K562 (cell line): ENCODE data around the gene NPC1L1. TPM values are rescaled to one million over a fixed set of nuclear protein-coding genes. Genes with fewer than 3 reads are reported as not detected.

Experiments
- ATAC-seq: fragments of 200-7000 bp; cut with Tn5 transposase; 3 replicates; pipeline ENCODE4 v1.9.1; 2020; ENCODE audit warnings: moderate library complexity
- BruUV-seq: library from RNA; stranded (reverse); fragments of 400-500 nt; replicated peaks from 2 replicates; lab custom pipeline; 2021; lab: Mats Ljungman, UMichigan
- CTCF ChIA-PET: fragments of 300-600 bp; formaldehyde crosslinking; extraction: SDS; loops from one replicate; lab custom pipeline; 2021; ENCODE audit warnings: low intra/inter-chr PET ratio; lab: Yijun Ruan, JAX
- POLR2A ChIA-PET: fragments of 300-600, 350-650 bp; sonication (Branson Sonifier 250); formaldehyde crosslinking; extraction: SDS; loops from one replicate; lab custom pipeline; 2021; ENCODE audit warnings: antibody characterized with exemption, inconsistent platforms; lab: Yijun Ruan, JAX
- DNase-seq, 4 experiments: peaks; one replicate each; pipeline versions ENCODE4 v3.0.0 to v3.0.0-alpha.2; 2011 to 2018; ENCODE audit warnings: low spot score in 3 of 4, mixed read lengths in 3 of 4; ENCODE audit errors: extremely low read depth in 1 of 4
- FAIRE-seq: peaks from 2 replicates; lab custom pipeline; 2011; peaks lifted over from hg19 to GRCh38; lab: Jason Lieb, UNC
- H2AFZ ChIP-seq: 2 replicates; pipeline ENCODE4 v1.6.0; 2011; ENCODE audit warnings: low read depth, low read length, control low read depth, inconsistent platforms
- H3K27ac ChIP-seq: fragments of 200-600 bp; 3 replicates; pipeline ENCODE4 v1.8.0; 2011; ENCODE audit warnings: low read depth, mild to moderate bottlenecking, control low read depth, inconsistent platforms, low read length, moderate library complexity, mixed read lengths; ENCODE audit errors: extremely low read depth
- H3K27me3 ChIP-seq, 2 experiments: fragments of 300-600 bp in 1 of 2; 2 replicates in 1 of 2; 3 replicates in 1 of 2; pipeline versions ENCODE4 v1.6.0 to v1.8.0; 2011; ENCODE audit warnings: inconsistent platforms in 2 of 2, low read length in 2 of 2, mild to moderate bottlenecking in 1 of 2, mixed read lengths in 1 of 2, moderate library complexity in 1 of 2; ENCODE audit not compliant: control insufficient read depth in 2 of 2, insufficient read depth in 2 of 2
- H3K36me3 ChIP-seq: fragments of 300-600 bp; 3 replicates; pipeline ENCODE4 v1.8.0; 2011; ENCODE audit warnings: mild to moderate bottlenecking, low read length, inconsistent platforms; ENCODE audit not compliant: control insufficient read depth, insufficient read depth
- H3K4me1 ChIP-seq, 2 experiments: fragments of 200-600 bp in 1 of 2; replicated peaks in 1 of 2; 2 replicates in 1 of 2; 3 replicates in 1 of 2; pipeline versions ENCODE4 v1.5.1 to v1.8.0; 2011; ENCODE audit warnings: inconsistent platforms in 2 of 2, low read length in 2 of 2, mild to moderate bottlenecking in 1 of 2, mixed read lengths in 1 of 2, moderate library complexity in 1 of 2; ENCODE audit not compliant: control insufficient read depth in 2 of 2, insufficient read depth in 2 of 2
- H3K4me2 ChIP-seq: 2 replicates; pipeline ENCODE4 v1.6.1; 2011; ENCODE audit warnings: low read length, control low read depth, inconsistent platforms, mixed read lengths; ENCODE audit not compliant: insufficient read depth
- H3K4me3 ChIP-seq: fragments of 200-600 bp; sonication (generic), shearing (Covaris generic); 2 replicates; pipeline ENCODE4 v1.5.1; 2016; ENCODE audit warnings: control low read depth, inconsistent platforms
- H3K79me2 ChIP-seq: fragments of 200-600 bp; 3 replicates; pipeline ENCODE4 v1.8.0; 2011; ENCODE audit warnings: low read length, inconsistent platforms; ENCODE audit not compliant: control insufficient read depth, insufficient read depth
- H3K9ac ChIP-seq, 2 experiments: 2 replicates each; pipeline versions ENCODE4 v1.6.0 to v1.6.1; 2011; ENCODE audit warnings: low read depth in 2 of 2, low read length in 2 of 2, control low read depth in 1 of 2, inconsistent platforms in 1 of 2, mild to moderate bottlenecking in 1 of 2, mixed read lengths in 1 of 2; ENCODE audit not compliant: insufficient read depth in 1 of 2
- H3K9me1 ChIP-seq: one replicate; pipeline ENCODE4 v1.6.0; 2011; ENCODE audit warnings: inconsistent platforms, mild to moderate bottlenecking, low read length, moderate library complexity; ENCODE audit not compliant: control insufficient read depth, insufficient read depth
- H3K9me3 ChIP-seq: replicated peaks from 2 replicates; pipeline ENCODE4 v1.5.1; 2011; ENCODE audit warnings: low read depth, low read length, inconsistent platforms; ENCODE audit not compliant: control insufficient read depth, insufficient read depth
- H4K20me1 ChIP-seq: replicated peaks from 2 replicates; pipeline ENCODE4 v1.6.1; 2011; ENCODE audit warnings: low read length, inconsistent platforms, mixed read lengths; ENCODE audit not compliant: control insufficient read depth, insufficient read depth
- CHD1 ChIP-seq: fragments of 200-600 bp; sonication (generic); IDR thresholded peaks from one replicate; pipeline ENCODE4 v1.6.1; 2012; ENCODE audit warnings: mild to moderate bottlenecking, moderate library complexity, low read length, inconsistent platforms
- HMG20A ChIP-seq: fragments of 450-650 bp; formaldehyde crosslinking; conservative IDR thresholded peaks from 2 replicates; pipeline ENCODE4 v1.4.0; 2020; ENCODE audit warnings: mild to moderate bottlenecking, mixed read lengths
- ZKSCAN8 ChIP-seq: fragments of 200-800 bp; sonication (Bioruptor generic); IDR thresholded peaks from 2 replicates; pipeline ENCODE4 v1.6.1; 2016; ENCODE audit warnings: missing genetic modification characterization, missing compliant biosample characterization
- ZNF24 ChIP-seq: fragments of 450-650 bp; IDR thresholded peaks from 2 replicates; pipeline ENCODE4 v1.6.1; 2016
- ZNF263 ChIP-seq: sonication (generic); formaldehyde crosslinking; IDR thresholded peaks from 2 replicates; pipeline ENCODE4 v1.8.0; 2022; ENCODE audit warnings: mild to moderate bottlenecking, missing genetic modification reagents, borderline replicate concordance
- ZNF282 ChIP-seq: sonication (generic); formaldehyde crosslinking; IDR thresholded peaks from 2 replicates; pipeline ENCODE4 v1.8.1; 2023; ENCODE audit warnings: missing genetic modification reagents
- WGBS: fragments of 100-300 bp; shearing (Covaris generic); methylation state at CpG from one replicate; pipeline ENCODE4 v1.1.6; 2016; ENCODE audit warnings: low coverage, mixed read lengths; ENCODE audit not compliant: insufficient coverage; ENCODE audit errors: missing lambda C conversion rate; 5-methylcytosine and 5-hydroxymethylcytosine counted together
- in situ Hi-C: fragments of 300-500 bp; cut with MboI; formaldehyde crosslinking; loops from 4 replicates; pipeline ENCODE4 v1.15.0; 2018; ENCODE audit warnings: inconsistent platforms, mixed read lengths
- intact Hi-C: fragments of 100-400 bp; cut with micrococcal nuclease; formaldehyde crosslinking; loops from 2 replicates; pipeline ENCODE4 v1.14.2; 2022
- polyA plus RNA-seq, 8 experiments: library from polyadenylated mRNA; depleted of rRNA in 4 of 8; stranded (reverse) in 5 of 8; unstranded in 3 of 8; fragments of >200 nt; fragmentation: Nextera tagmentation in 2 of 8; fragmentation: Illumina TruSeq in 1 of 8; extraction: Ambion mirVana in 2 of 8; extraction: Trizol in 1 of 8; gene quantifications; 2 replicates each; pipeline versions ENCODE4 v1.2.1 to v1.2.3, GENCODE V29; 2011 to 2014; ENCODE audit warnings: inconsistent platforms in 1 of 8, missing spikeins in 1 of 8
- total RNA-seq, 7 experiments: library from RNA; depleted of rRNA in 6 of 7; stranded (reverse); fragments of >200 nt in 6 of 7; fragmentation: Illumina TruSeq in 2 of 7; extraction: Trizol in 2 of 7; gene quantifications; 2 replicates each; pipeline versions ENCODE4 v1.2.1 to v1.2.3, GENCODE V29; 2011 to 2021; ENCODE audit warnings: low replicate concordance in 1 of 7
- TF ChIP-seq, protein P1 (sequence below), 2 experiments: fragments of 200-800 bp in 1 of 2; sonication (Bioruptor generic) in 1 of 2; sonication (generic) in 1 of 2; formaldehyde crosslinking in 1 of 2; IDR thresholded peaks in 1 of 2; conservative IDR thresholded peaks in 1 of 2; 2 replicates each; pipeline versions ENCODE4 v1.5.0 to v1.6.1; 2016 to 2020; ENCODE audit warnings: missing compliant biosample characterization in 1 of 2, missing genetic modification characterization in 1 of 2, missing genetic modification reagents in 1 of 2
- TF ChIP-seq, protein P2 (sequence below), 3 experiments: fragments of 200-800 bp in 1 of 3; fragments of 250-450 bp in 1 of 3; fragments of 450-650 bp in 1 of 3; sonication (Bioruptor Pico) in 1 of 3; sonication (Bioruptor generic) in 1 of 3; formaldehyde crosslinking in 1 of 3; IDR thresholded peaks; 2 replicates each; pipeline versions ENCODE4 v1.6.1 to v1.8.0; 2016 to 2022; ENCODE audit warnings: mild to moderate bottlenecking in 2 of 3, missing genetic modification characterization in 2 of 3, missing compliant biosample characterization in 1 of 3, moderate library complexity in 1 of 3

The NPC1L1 gene
- total and polyA plus RNA-seq, 9 of the 15 experiments (the other 6 are each of a cell fraction or from before 2014, with no cell fraction given) = 0.01 to 0.18 (median 0.07) TPM; not detected in 4

DNA sequence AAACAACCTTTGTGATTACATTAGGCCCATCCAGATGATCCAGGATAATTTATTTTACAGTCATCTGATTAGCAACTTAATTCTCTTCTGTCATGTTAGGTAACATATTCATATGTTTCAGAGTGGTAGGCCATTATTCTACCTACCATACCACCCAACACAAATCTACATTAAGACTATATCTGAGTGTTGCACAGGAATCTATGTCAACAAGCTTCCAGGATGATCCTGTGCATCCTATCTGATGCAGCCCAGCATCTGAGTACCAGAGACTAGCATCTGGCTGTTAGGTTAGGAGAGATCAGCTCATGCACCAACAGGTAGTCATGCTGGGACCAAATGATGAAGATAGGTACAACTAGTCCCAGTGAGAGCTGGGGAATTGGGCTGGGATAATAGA, 33.9 kb upstream of the NPC1L1 start (continued):
- TF ChIP-seq ZNF282 (CRISPR knock-in tag) (no peak), HMG20A (CRISPR knock-in tag) (no peak)

DNA sequence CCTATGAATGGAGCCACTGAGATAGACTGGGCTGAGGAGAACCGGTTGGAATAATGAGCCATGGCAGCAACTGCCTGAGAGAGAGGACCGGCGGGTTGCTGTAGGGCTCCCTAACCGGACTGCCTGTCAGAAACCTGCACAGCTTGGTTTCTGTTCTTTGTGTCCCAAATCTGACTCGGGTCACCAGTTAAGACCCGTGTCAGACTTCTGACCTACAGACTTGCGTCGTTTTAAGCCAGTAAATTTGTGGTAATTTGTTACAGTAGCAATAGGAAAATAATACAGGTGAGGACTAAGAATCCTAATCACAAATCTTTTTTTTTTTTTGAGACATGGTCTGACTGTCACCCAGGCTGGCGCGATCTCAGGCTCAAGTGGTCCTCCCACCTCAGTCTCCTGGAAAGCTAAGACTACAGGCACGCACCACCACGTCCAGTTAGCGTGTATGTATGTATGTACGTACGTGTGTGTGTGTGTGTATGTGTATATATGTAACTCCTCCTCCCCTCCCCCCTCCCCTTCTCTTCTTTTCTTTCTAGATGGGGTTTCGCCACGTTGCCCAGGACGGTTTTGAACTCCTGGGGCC, 33.2 kb upstream of the NPC1L1 start:
- no peaks in the 10 kb centered on the region for H3K27me3 ChIP-seq
- ATAC-seq (peak; percentile 13), DNase-seq (peak in 2 of 4 experiments; percentile 6 to 38), FAIRE-seq (no peak)
- ChIA-PET CTCF (interaction anchor here (0.7 kb wide), 1 partner anchor 562 kb away, joined by 4 read pairs; no protein-coding TSS in a partner anchor), POLR2A (interaction anchor here (0.6 to 4.3 kb wide), 17 partner anchors 8 to 512 kb away, joined by 3 to 38 read pairs (median 3); partner anchors contain the start of genes H2AZ2, OGDH, PURB and TMED4)
- peak overlapping the region; percentile 85 for H3K27ac ChIP-seq
- peaks cover 18 to 19% of the 10 kb centered on the region in 2 experiments; a peak in 4 of 5 replicates for H3K4me1 ChIP-seq
- in situ Hi-C loops = no loop called here
- H3K4me3 ChIP-seq = peak overlapping the region; percentile 75
- 8% methylated on average over 15 of the region's 18 CpGs for WGBS
- no peaks in the 10 kb centered on the region; the same call in 1 of the 2 replicates for H4K20me1 ChIP-seq
- peak overlapping the region; percentile 93 for H2AFZ ChIP-seq
- H3K79me2 ChIP-seq = peaks cover 59% of the 10 kb centered on the region
- no peaks in the 10 kb centered on the region for H3K9me1 ChIP-seq
- peak overlapping the region; percentile 97 for H3K4me2 ChIP-seq
- TSS peak; percentile 78 for BruUV-seq
- no peaks in the 10 kb centered on the region for H3K9me3 ChIP-seq
- peak overlapping the region; percentile 97 to 98 for H3K9ac ChIP-seq
- H3K36me3 ChIP-seq = peaks cover 69% of the 10 kb centered on the region
- intact Hi-C loops = no loop called here
- TF ChIP-seq CHD1 (peak; percentile 11), ZKSCAN8 (CRISPR knock-in tag) (no peak), ZNF24 (0 out of 2 replicates have a peak, but pooled peaks have one; percentile 16), ZNF263 (peak; percentile 65)
- TF ChIP-seq, protein P1, sequence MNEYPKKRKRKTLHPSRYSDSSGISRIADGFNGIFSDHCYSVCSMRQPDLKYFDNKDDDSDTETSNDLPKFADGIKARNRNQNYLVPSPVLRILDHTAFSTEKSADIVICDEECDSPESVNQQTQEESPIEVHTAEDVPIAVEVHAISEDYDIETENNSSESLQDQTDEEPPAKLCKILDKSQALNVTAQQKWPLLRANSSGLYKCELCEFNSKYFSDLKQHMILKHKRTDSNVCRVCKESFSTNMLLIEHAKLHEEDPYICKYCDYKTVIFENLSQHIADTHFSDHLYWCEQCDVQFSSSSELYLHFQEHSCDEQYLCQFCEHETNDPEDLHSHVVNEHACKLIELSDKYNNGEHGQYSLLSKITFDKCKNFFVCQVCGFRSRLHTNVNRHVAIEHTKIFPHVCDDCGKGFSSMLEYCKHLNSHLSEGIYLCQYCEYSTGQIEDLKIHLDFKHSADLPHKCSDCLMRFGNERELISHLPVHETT (CRISPR knock-in tag; conservative IDR thresholded peaks at IDR 0.05 in 1 of 2, IDR thresholded peaks at IDR 0.05 in 1 of 2) = peak in 1 of 2 experiments; percentile 16; a peak in 1 of 4 replicates
- TF ChIP-seq, protein P2, sequence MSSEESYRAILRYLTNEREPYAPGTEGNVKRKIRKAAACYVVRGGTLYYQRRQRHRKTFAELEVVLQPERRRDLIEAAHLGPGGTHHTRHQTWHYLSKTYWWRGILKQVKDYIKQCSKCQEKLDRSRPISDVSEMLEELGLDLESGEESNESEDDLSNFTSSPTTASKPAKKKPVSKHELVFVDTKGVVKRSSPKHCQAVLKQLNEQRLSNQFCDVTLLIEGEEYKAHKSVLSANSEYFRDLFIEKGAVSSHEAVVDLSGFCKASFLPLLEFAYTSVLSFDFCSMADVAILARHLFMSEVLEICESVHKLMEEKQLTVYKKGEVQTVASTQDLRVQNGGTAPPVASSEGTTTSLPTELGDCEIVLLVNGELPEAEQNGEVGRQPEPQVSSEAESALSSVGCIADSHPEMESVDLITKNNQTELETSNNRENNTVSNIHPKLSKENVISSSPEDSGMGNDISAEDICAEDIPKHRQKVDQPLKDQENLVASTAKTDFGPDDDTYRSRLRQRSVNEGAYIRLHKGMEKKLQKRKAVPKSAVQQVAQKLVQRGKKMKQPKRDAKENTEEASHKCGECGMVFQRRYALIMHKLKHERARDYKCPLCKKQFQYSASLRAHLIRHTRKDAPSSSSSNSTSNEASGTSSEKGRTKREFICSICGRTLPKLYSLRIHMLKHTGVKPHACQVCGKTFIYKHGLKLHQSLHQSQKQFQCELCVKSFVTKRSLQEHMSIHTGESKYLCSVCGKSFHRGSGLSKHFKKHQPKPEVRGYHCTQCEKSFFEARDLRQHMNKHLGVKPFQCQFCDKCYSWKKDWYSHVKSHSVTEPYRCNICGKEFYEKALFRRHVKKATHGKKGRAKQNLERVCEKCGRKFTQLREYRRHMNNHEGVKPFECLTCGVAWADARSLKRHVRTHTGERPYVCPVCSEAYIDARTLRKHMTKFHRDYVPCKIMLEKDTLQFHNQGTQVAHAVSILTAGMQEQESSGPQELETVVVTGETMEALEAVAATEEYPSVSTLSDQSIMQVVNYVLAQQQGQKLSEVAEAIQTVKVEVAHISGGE (CRISPR knock-in tag; IDR thresholded peaks at IDR 0.05) = 0 out of 6 replicates have a peak, but pooled peaks of 1 of the 3 experiments have one; percentile 13
